ENCODE results near the gene BPI.

DNA sequence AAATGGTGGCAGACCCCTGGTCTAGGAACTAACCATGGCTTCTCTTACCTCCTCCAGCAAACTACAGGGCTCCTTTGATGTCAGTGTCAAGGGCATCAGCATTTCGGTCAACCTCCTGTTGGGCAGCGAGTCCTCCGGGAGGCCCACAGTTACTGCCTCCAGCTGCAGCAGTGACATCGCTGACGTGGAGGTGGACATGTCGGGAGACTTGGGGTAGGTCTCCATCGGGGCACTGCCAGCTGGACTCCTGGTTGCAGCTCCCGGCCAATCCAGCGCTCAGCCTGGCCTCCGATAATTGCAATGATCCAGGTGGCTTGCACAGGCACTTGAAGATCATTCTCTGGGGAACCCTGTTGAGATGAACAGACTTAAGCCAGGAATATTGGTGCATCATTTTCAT lies 50.3 kb downstream of the BPI start:
- TF ChIP-seq, protein P1, sequence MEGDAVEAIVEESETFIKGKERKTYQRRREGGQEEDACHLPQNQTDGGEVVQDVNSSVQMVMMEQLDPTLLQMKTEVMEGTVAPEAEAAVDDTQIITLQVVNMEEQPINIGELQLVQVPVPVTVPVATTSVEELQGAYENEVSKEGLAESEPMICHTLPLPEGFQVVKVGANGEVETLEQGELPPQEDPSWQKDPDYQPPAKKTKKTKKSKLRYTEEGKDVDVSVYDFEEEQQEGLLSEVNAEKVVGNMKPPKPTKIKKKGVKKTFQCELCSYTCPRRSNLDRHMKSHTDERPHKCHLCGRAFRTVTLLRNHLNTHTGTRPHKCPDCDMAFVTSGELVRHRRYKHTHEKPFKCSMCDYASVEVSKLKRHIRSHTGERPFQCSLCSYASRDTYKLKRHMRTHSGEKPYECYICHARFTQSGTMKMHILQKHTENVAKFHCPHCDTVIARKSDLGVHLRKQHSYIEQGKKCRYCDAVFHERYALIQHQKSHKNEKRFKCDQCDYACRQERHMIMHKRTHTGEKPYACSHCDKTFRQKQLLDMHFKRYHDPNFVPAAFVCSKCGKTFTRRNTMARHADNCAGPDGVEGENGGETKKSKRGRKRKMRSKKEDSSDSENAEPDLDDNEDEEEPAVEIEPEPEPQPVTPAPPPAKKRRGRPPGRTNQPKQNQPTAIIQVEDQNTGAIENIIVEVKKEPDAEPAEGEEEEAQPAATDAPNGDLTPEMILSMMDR (IDR thresholded peaks at IDR 0.05; ENCODE audit: low read depth, low read length) = no peak
- TF ChIP-seq POLR2A (IDR thresholded peaks at IDR 0.05; ENCODE audit: extremely low read depth, insufficient read length) (no peak), MYC (IDR thresholded peaks at IDR 0.05; ENCODE audit: low read depth, low read length) (no peak)
- TF ChIP-seq, protein P2, sequence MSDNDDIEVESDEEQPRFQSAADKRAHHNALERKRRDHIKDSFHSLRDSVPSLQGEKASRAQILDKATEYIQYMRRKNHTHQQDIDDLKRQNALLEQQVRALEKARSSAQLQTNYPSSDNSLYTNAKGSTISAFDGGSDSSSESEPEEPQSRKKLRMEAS (IDR thresholded peaks at IDR 0.05; ENCODE audit: low read depth, low read length) = no peak
